Measurements from ENCODE around the gene PCSK1N.

GRCh38 chrX:48834383-48834709 lies 1.1 kb downstream of the PCSK1N start:
- TF ChIP-seq POLR2A (IDR thresholded peaks at IDR 0.05): no peak
- TF ChIP-seq, protein P1, sequence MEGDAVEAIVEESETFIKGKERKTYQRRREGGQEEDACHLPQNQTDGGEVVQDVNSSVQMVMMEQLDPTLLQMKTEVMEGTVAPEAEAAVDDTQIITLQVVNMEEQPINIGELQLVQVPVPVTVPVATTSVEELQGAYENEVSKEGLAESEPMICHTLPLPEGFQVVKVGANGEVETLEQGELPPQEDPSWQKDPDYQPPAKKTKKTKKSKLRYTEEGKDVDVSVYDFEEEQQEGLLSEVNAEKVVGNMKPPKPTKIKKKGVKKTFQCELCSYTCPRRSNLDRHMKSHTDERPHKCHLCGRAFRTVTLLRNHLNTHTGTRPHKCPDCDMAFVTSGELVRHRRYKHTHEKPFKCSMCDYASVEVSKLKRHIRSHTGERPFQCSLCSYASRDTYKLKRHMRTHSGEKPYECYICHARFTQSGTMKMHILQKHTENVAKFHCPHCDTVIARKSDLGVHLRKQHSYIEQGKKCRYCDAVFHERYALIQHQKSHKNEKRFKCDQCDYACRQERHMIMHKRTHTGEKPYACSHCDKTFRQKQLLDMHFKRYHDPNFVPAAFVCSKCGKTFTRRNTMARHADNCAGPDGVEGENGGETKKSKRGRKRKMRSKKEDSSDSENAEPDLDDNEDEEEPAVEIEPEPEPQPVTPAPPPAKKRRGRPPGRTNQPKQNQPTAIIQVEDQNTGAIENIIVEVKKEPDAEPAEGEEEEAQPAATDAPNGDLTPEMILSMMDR (IDR thresholded peaks at IDR 0.05): no peak

Measured in right lobe of liver (tissue), 4 donors.